ENCODE results near the gene POLR2A. TPM values are rescaled to one million over a fixed set of nuclear protein-coding genes. Genes with fewer than 3 reads are reported as not detected.
"Not testable (repeated sequence)": the region's sequence is repeated elsewhere in the genome, so short reads cannot be mapped to it uniquely, and the experiment has no call there.

The POLR2A gene
- polyA plus RNA-seq, 4 donors, result 117 to 158 (median 121) TPM

DNA sequence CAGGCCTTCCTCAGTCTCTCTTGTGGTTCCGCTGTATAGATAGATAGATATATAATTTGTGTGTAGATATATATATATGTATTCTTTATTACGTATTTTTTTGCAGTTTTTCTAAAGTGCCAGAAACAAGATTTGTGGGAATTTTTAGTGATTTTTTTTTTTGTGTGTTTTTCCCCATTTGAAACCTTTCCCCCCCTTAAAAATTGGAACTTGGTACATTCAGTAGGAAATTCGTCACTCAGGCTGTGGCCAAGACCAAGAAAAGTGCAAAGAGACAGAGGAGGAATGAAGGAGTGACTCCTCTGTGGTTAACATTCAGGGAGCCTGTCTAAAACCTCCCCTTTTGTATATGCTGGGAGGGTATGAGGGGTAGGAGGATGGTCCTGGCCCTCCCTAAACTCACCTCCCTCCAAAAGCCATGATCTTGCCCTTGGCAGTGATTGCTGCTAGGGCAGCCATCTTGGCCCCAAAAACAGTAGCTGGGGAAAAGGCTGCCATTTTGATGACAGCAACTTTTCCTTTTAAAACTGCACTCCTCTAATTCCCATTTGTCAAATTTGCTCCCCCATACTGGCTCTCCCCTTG lies 24.1 kb upstream of the POLR2A start:
- DNase-seq (ENCODE audit: low read depth in 4 of 4, low spot score in 3 of 4), result no peak

DNA sequence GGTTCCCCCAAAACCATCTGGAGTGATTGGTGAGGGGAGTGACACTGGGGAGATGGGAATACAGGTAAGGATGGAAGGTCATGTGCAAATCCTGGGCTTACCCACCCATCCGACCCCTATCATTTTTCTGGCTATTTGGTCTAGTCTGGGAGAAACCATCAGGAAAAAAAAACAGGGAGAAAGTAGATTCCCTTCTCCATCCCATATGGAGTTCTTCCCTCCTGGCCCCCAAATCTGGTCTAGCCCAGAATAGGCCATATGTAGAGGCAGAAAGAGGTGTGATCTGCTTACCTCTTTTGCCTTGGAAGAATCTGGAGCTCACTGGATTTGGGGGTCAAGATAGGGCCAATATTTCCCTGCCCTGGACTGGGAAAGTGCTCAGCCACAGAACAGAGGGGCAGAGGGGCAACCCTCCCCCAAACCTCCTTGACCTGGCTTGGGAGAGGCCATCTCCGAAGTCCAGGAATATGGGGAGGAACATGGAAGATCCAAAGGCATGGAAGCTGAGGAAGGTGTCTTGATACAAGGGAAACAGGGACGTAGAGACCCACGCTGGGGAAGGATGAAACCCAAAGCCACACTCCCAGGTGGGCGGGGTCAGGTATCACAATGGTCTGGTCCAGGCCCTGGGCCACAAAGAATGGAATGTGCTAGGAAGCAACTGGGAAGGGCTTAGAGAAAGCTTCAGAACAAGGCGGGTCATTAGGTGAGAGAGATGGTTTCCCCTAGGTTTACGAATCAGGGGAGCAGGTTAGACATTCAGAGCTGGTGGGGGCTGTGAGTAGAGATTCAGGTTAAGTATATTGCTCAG lies 23.1 kb upstream of the POLR2A start:
- no peak for DNase-seq (ENCODE audit: low read depth in 4 of 4, low spot score in 3 of 4)

GRCh38 chr17:7462474-7463371 lies 21.4 kb upstream of the POLR2A start:
- DNase-seq (ENCODE audit: low read depth in 4 of 4, low spot score in 3 of 4), result no peak

DNA sequence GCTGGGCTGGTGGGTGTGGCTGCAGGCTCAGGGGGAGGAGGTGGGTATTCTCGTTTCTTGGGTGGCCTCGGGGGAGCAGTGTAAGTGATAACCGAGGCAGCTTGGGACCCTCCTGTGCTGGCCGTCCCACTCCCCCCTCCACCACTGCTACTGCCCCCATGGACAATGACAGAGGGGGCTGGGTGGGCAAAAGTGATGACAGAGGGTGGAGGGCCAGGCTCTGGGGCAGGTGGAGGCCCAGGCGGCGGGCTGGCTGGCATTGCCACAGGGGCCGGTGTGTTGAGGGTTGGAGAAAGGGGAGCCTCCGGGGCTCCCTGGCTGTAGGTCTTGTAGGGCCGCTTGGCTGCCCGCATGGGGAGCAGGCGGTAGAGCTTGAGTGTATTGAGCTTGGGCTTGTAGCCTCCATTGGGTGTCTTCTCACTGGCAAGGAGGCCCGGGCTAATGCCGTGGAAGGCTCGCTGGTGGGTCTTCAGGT lies 20.8 kb upstream of the POLR2A start:
- no peak for DNase-seq (ENCODE audit: low read depth in 4 of 4, low spot score in 3 of 4)

GRCh38 chr17:7464081-7464480 lies 20.1 kb upstream of the POLR2A start:
- DNase-seq (ENCODE audit: low read depth in 4 of 4, low spot score in 3 of 4), result no peak

- DNase-seq (ENCODE audit: low read depth in 4 of 4, low spot score in 3 of 4), result no peak
Observed at GRCh38 chr17:7465597-7466275, 18.4 kb upstream of the POLR2A start.

DNA sequence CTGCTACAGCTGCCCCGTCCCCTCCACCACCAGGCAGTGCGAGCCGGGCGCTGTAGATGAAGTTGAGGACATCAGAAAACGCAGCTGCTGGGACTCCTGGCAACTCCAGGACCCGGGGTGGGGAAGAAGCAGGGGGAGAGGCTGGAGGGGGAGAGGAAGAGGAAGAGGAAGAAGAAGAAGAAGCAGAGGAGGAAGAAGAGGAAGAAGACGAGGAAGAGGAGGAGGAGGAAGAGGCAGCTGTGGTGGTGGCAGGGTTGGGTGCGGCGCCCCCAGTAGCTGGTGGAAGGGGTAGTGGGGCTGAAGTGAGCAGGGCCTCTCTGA lies 17.9 kb upstream of the POLR2A start:
- no peak for DNase-seq (ENCODE audit: low read depth in 4 of 4, low spot score in 3 of 4)

DNA sequence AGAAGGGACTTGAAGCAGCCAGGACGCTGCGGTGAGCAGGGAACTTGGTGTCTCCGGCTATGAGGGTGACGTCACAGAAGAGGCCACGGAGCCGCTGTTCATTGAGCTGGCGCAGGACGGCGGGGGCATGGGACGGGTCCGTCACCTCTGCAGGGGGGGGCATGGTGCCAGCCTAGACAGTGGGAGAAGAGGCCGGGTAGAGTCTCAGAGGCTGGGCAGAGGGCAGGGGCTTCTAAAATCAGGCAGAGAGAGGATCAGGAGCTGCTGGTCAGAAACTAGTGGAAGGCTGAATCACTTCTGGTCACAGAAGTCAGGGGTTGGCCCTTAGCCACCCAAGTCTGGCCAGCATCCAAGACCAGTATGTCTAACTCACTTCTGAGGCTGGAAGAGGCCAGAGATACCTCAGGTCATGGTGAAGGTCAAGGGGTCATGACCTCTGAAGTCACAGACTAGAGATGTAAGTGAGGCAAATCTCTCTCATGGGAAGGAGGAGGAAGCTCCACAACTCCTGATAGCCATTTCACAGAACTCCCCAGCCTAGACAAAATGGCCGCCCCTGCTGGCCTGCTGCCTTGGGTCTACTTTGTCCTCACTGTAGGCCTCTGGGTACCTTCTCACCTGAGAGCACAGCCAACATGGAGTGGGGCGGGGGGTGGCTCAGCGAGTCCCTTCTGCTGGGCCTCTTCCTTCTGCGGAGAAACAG lies 17.4 kb upstream of the POLR2A start:
- DNase-seq (ENCODE audit: low read depth in 4 of 4, low spot score in 3 of 4), result no peak

GRCh38 chr17:7467498-7467897 lies 16.7 kb upstream of the POLR2A start:
- DNase-seq (ENCODE audit: low read depth in 4 of 4, low spot score in 3 of 4), result no peak

DNA sequence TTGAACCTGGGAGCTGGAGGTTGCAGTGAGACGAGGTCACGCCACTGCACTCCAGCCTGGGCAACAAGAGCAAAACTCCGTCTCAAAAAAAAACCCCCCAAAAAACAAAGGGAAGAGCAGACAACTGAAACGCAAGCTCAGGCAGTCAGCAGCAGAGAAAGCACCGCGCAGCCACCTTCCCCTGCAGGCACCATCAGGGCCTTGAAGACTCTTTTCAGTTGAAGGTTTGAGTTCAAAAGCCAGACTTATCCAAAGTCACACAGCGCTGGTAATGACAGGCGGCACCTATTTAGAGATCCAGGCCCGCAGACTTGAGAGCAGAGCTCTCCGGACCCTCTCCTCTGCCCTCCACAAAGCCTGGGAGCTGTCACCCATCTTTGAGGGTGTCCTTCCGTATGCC lies 15.9 kb upstream of the POLR2A start:
- no peak for DNase-seq (ENCODE audit: low read depth in 4 of 4, low spot score in 3 of 4)

- no peak for DNase-seq (ENCODE audit: low read depth in 4 of 4, low spot score in 3 of 4)
Observed at GRCh38 chr17:7468804-7469389, 15.3 kb upstream of the POLR2A start.

- not testable (repeated sequence) for DNase-seq (ENCODE audit: low read depth in 4 of 4, low spot score in 3 of 4)
Observed at GRCh38 chr17:7469843-7470242, 14.3 kb upstream of the POLR2A start.

DNA sequence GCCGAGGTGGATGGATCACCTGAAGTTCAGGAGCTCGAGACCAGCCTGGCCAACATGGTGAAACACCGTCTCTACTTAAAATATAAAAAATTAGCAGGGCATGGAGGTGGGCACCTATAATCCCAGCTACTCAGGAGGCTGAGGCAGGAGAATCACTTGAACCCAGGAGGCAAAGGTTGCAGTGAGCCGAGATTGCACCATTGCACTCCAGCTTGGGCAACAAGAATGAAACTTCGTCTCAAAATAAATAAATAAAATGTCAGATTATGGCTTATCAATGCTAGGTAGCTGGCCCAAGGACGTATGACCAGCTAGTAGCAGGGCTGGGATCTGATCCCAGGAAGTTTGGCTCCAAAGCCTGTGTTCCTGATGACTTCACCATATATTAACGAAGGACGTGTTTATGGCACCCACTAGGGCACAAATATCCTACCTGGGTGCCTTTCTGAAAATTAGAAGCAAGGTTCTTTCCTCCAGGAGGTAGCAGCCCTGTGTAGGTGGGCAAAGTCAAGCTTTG lies 13.7 kb upstream of the POLR2A start:
- DNase-seq (ENCODE audit: low read depth in 4 of 4, low spot score in 3 of 4), result not testable (repeated sequence)

DNA sequence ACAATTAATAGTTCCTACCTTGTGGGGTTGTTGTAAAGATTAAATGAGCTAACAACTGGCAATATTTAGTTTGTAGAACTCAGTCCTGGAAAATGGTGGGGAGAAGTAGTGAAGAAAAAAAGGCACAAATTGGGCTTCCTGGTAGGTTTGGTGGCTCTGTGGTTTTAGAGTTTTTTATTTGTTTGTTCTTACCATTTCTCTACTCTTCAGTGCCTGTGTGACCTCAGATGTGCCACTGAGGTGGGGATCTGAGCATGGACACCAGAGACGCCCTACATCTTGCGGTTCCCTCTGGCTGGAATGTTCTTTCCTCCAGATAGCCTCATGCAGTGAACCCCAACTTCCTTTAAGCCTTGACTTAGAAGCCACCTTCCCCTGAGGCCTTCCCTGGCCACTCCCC lies 12.4 kb upstream of the POLR2A start:
- no peak for DNase-seq (ENCODE audit: low read depth in 4 of 4, low spot score in 3 of 4)

DNA sequence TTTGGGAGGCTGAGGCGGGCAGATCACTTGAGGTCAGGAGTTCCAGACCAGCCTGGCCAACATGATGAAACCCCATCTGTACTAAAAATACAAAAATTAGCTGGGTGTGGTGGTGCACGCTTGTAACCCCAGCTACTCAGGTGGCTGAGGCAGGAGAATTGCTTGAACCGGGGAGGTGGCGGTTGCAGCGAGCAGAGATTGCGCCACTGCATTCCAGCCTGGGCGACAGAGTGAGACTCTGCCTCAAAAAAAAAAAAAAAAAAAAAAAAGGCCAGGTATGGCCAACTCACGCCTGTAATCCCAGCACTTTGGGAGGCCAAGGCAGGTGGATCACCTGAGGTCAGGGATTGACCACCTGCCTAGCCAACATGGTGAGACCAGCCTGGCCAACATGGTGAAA lies 9.4 kb upstream of the POLR2A start:
- DNase-seq (ENCODE audit: low read depth in 4 of 4, low spot score in 3 of 4), result not testable (repeated sequence)

DNA sequence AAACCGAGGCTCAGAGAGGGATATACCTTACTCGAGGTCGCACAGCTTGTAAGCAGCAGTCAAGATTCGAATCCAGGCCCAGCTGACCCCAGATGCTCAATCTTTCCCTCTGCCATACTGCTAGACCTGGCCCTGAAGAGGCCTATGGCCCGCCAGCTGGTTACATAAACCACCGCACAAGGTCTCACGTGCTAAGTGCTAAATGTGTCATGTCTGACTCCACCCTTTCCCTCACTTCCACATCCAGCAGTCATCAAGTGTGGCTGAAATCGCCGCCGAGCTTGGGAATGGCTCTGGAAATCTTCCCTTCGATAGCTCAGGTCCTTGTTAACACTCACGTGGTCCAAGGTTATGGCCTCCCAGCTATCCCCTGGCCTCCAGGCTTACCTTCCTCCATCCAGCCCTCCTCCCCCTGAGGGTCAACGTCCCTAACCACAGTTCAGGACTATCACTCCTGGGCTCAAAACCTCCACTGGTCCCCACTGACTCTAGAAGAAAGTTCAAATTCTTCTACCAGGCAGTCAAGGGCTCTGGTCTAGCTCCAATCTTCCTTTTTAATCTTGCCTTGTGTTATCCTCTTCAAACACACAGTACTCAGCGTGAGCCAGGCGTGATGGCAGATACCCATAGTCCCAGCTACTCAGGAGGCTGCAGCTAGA lies 8.3 kb upstream of the POLR2A start:
- no peak for DNase-seq (ENCODE audit: low read depth in 4 of 4, low spot score in 3 of 4)

- no peak for DNase-seq (ENCODE audit: low read depth in 4 of 4, low spot score in 3 of 4)
Observed at GRCh38 chr17:7476494-7476893, 7.7 kb upstream of the POLR2A start.

- DNase-seq (ENCODE audit: low read depth in 4 of 4, low spot score in 3 of 4), result no peak
Observed at GRCh38 chr17:7476951-7477350, 7.2 kb upstream of the POLR2A start.
